ENCODE measurements around the gene LRWD1. TPM values are rescaled to one million over a fixed set of nuclear protein-coding genes. Genes with fewer than 3 reads are reported as not detected.
A peak's percentile ranks its signal among the peaks of the same experiment; 100 is the strongest.
"Not testable (repeated sequence)": the region's sequence is repeated elsewhere in the genome, so short reads cannot be mapped to it uniquely, and the experiment has no call there.

The LRWD1 gene
- total and polyA plus RNA-seq, 11 donors, result 4.7 to 26.4 (median 9.7) TPM

DNA sequence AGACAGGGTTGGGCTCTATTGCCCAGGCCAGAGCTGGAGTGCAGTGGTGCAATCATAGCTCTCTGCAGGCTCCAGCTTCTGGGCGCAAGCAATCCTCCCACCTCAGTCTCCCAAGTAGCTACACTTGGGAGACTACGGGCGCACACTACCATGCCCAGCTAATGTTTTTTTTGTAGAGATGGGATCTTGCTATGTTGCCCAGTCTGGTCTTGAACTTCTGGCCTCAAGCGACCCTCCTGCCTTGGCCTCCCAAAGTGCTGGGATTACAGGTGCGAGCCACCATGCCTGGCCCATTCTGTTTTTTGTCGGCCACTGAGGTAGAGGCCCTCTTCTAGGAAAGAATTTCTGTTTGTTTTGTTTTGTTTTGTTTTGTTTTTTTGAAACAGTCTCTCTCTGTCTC lies 12.3 kb upstream of the LRWD1 start:
- H3K27me3 ChIP-seq, result no peaks in the 10 kb centered on the region
- TF ChIP-seq, protein P1, sequence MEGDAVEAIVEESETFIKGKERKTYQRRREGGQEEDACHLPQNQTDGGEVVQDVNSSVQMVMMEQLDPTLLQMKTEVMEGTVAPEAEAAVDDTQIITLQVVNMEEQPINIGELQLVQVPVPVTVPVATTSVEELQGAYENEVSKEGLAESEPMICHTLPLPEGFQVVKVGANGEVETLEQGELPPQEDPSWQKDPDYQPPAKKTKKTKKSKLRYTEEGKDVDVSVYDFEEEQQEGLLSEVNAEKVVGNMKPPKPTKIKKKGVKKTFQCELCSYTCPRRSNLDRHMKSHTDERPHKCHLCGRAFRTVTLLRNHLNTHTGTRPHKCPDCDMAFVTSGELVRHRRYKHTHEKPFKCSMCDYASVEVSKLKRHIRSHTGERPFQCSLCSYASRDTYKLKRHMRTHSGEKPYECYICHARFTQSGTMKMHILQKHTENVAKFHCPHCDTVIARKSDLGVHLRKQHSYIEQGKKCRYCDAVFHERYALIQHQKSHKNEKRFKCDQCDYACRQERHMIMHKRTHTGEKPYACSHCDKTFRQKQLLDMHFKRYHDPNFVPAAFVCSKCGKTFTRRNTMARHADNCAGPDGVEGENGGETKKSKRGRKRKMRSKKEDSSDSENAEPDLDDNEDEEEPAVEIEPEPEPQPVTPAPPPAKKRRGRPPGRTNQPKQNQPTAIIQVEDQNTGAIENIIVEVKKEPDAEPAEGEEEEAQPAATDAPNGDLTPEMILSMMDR (IDR thresholded peaks at IDR 0.05), result no peak
- TF ChIP-seq POLR2A (IDR thresholded peaks at IDR 0.05), result no peak
- intact Hi-C loops (cut with DNase I), result loop anchor here in 1 of 10 donors (10.0 kb wide), 1 partner anchor 48 kb away; no protein-coding TSS in a partner anchor
- ATAC-seq, result no peak
- H3K9me3 ChIP-seq, result no peaks in the 10 kb centered on the region
- H3K36me3 ChIP-seq, result peaks cover 0 to 30% (median 16%) of the 10 kb centered on the region in 9 donors
- H3K27ac ChIP-seq, result no peak overlapping the region
- WGBS, 4 donors, result 89 to 90% (median 90%) methylated on average over 6 of the region's 6 CpGs
- peaks cover 0 to 11% (median 0%) of the 10 kb centered on the region in 12 donors for H3K4me1 ChIP-seq
- DNase-seq, result no peak
- no peak overlapping the region for H3K4me3 ChIP-seq

DNA sequence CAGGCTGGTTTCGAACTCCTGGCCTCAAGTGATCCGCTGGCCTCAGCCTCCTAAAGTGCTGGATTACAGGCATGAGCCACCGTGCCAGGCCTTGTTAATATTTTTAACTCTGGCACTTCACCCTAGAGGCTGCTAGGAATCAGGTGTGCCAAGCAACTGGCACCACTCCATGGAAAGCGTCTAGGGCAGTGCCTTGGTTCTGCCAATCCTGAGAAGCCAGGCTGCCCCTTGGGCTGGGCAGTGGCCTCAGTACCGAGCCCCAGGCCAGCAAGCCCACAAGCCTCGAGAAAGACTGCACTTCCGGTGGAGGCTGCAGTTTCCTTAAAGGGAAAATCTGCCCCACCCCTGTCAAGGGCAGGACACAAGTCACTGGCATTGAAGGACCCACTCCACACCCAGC lies 11.5 kb upstream of the LRWD1 start:
- DNase-seq (peak in 2 of 5 donors; percentile 50 to 70), ATAC-seq (peak in 3 of 4 donors; percentile 48 to 60 (median 55))
- H3K27me3 ChIP-seq, result no peaks in the 10 kb centered on the region
- TF ChIP-seq POLR2A (IDR thresholded peaks at IDR 0.05), result no peak
- TF ChIP-seq, protein P1 (IDR thresholded peaks at IDR 0.05), result no peak
- intact Hi-C loops (cut with DNase I), result loop anchor here in 1 of 10 donors (10.0 kb wide), 1 partner anchor 49 kb away; no protein-coding TSS in a partner anchor
- WGBS, 4 donors, result 35 to 54% (median 50%) methylated on average over 7 of the region's 7 CpGs
- peaks cover 0 to 32% (median 24%) of the 10 kb centered on the region in 9 donors for H3K36me3 ChIP-seq
- H3K27ac ChIP-seq, result peak overlapping the region in 1 of 12 donors; percentile 4
- H3K4me1 ChIP-seq, result peaks cover 0 to 11% (median 0%) of the 10 kb centered on the region in 12 donors
- H3K4me3 ChIP-seq, result no peak overlapping the region
- H3K9me3 ChIP-seq, result no peaks in the 10 kb centered on the region

DNA sequence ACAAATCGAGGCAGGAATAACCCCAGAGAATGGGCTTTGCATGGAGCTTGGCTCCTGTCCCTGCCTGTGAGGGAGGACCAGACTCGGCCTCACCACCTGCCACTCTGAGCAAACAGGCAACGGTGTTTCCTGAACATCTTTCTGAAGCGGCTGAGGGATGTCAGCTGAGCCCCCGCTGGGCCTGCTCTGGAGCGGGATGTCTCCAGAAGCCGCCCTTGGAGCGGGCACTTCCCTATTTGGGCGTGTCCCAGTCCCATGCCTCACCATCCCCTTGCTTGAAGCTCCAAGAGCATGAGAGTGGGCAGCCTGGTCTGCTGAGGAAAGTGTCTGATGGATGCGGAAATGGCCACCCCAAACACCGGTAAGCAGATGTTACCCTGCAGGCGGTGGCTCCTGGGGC lies 10.3 kb upstream of the LRWD1 start:
- Histone ChIP-seq H3K27me3 (no peaks in the 10 kb centered on the region), H3K4me1 (peaks cover 0 to 11% (median 0%) of the 10 kb centered on the region in 12 donors), H3K9me3 (no peaks in the 10 kb centered on the region), H3K27ac (no peak overlapping the region), H3K36me3 (peaks cover 0 to 43% (median 33%) of the 10 kb centered on the region in 9 donors), H3K4me3 (no peak overlapping the region)
- ATAC-seq (peak in 2 of 4 donors; percentile 3 to 4), DNase-seq (no peak)
- TF ChIP-seq POLR2A (IDR thresholded peaks at IDR 0.05), result no peak
- TF ChIP-seq, protein P1 (IDR thresholded peaks at IDR 0.05), result no peak
- intact Hi-C loops (cut with DNase I), result loop anchor here in 1 of 10 donors (10.0 kb wide), 1 partner anchor 50 kb away; no protein-coding TSS in a partner anchor
- WGBS, 4 donors, result 69 to 83% (median 75%) methylated on average over 2 to 12 of the region's 12 CpGs

DNA sequence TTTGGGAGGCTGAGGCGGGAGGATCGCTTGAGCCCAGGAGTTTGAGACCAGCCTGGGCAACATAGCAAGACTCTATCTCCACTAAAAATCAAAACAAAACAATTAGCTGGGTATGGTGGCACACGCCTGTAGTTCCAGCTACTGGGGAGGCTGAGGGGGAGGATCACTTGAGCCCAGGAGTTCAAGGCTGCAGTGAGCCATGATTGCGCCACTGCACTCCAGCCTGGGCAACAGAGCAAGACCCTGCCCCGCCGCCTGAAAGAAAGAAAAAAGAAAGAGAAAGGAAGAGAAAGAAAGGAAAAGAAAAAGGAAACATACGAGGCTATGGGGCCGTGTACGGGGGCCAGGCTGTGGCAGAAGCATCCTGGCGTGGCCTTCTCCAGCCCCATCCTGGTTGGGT lies 9.9 kb upstream of the LRWD1 start:
- DNase-seq, H3K4me3 ChIP-seq, ATAC-seq, H3K9me3 ChIP-seq, H3K27me3 ChIP-seq, H3K27ac ChIP-seq: not testable (repeated sequence)
- intact Hi-C loops (cut with DNase I), result loop anchor here in 1 of 10 donors (10.0 kb wide), 1 partner anchor 50 kb away; no protein-coding TSS in a partner anchor
- WGBS, 4 donors, result 94 to 95% (median 95%) methylated on average over 10 of the region's 10 CpGs
- H3K36me3 ChIP-seq, result peaks cover 0 to 44% (median 34%) of the 10 kb centered on the region in 9 donors
- H3K4me1 ChIP-seq, result peaks cover 0 to 11% (median 0%) of the 10 kb centered on the region in 12 donors

Measured in heart left ventricle (tissue), 16 donors.